ENCODE data around the gene PRDX5.

The PRDX5 gene

DNA sequence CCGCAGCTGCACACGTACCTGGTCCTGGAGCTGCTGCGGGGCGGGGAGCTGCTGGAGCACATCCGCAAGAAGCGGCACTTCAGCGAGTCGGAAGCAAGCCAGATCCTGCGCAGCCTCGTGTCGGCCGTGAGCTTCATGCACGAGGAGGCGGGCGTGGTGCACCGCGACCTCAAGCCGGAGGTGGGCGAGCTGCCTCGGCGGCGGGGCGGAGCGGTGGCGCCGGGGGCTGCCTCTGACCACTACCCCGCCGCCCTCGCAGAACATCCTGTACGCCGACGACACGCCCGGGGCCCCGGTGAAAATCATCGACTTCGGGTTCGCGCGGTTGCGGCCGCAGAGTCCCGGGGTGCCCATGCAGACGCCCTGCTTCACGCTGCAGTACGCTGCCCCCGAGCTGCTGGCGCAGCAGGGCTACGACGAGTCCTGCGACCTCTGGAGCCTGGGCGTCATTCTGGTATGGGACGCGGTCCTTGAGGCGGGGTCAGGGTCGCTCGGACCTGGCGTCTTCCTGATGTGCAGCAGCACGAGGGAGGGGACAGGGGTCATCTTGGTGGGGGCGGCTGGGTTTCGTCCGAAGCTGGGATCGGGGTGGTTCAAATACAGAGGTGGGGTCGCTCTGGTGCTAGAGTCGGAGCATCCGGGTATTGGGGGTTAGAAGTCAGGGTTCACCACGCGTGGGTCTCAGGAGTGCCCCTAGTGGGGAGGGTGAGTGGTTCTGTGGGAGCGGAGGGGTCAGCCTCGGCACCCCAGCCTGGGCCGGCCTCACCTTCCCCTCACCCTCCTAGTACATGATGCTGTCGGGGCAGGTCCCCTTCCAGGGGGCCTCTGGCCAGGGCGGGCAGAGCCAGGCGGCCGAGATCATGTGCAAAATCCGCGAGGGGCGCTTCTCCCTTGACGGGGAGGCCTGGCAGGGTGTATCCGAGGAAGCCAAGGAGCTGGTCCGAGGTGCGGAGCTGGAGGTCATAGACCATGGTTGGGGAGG lies 51.8 kb downstream of the PRDX5 start:
- no peak overlapping the region for H3K27ac ChIP-seq

GRCh38 chr11:64371201-64371600 lies 53.3 kb downstream of the PRDX5 start:
- no peak overlapping the region for H3K27ac ChIP-seq
- no peak overlapping the region for H3K4me3 ChIP-seq

More for the DNA sequence above, 51.8 kb downstream of the PRDX5 start:
- H3K4me3 ChIP-seq, result no peak overlapping the region
